ENCODE measurements around the gene BMP15.

Gene BMP15

DNA sequence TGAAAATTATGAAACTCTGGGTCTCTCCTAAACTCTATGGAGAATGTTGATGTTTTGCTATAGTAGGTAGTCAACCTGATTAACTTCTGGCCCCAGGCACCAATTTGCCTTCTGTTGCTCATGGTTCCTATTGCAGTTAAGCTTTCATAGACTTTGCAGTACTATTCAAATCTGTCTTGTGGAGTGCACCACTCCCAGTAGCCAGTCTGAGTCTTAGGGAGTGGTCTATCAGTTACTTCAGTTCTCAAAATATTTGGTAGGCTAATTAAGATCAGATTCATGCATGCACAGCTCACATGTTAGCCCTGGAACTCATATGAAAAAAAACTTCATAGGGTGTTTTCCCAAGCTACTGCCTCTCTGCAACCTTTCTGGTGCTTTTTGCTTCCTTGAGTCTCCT, 53.3 kb downstream of the BMP15 start:
- TF ChIP-seq, protein P1, sequence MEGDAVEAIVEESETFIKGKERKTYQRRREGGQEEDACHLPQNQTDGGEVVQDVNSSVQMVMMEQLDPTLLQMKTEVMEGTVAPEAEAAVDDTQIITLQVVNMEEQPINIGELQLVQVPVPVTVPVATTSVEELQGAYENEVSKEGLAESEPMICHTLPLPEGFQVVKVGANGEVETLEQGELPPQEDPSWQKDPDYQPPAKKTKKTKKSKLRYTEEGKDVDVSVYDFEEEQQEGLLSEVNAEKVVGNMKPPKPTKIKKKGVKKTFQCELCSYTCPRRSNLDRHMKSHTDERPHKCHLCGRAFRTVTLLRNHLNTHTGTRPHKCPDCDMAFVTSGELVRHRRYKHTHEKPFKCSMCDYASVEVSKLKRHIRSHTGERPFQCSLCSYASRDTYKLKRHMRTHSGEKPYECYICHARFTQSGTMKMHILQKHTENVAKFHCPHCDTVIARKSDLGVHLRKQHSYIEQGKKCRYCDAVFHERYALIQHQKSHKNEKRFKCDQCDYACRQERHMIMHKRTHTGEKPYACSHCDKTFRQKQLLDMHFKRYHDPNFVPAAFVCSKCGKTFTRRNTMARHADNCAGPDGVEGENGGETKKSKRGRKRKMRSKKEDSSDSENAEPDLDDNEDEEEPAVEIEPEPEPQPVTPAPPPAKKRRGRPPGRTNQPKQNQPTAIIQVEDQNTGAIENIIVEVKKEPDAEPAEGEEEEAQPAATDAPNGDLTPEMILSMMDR (IDR thresholded peaks at IDR 0.05; ENCODE audit: low read depth, low read length, missing control alignments): no peak
- DNase-seq (ENCODE audit: extremely low read depth, low read depth): no peak
- no peak overlapping the region for H3K4me3 ChIP-seq (replicated peaks; ENCODE audit: low read depth, low read length)

All from HFF-Myc (cell line).